MG63 (cell line): ENCODE data around the gene HNF1B. TPM values are rescaled to one million over a fixed set of nuclear protein-coding genes. Genes with fewer than 3 reads are reported as not detected.
A peak's percentile ranks its signal among the peaks of the same experiment; 100 is the strongest.
"Not testable (repeated sequence)": the region's sequence is repeated elsewhere in the genome, so short reads cannot be mapped to it uniquely, and the experiment has no call there.

Experiments used
- DNase-seq: peaks from one replicate; pipeline ENCODE4 v3.0.0-alpha.2; 2020
- H3K27me3 ChIP-seq: fragments of 250-450 bp; sonication (Bioruptor Pico); 2 replicates; pipeline ENCODE4 v1.5.1; 2020; ENCODE audit warnings: mild to moderate bottlenecking, moderate library complexity
- H3K36me3 ChIP-seq: fragments of 250-450 bp; sonication (Bioruptor Pico); 2 replicates; pipeline ENCODE4 v1.5.1; 2020; ENCODE audit warnings: mild to moderate bottlenecking, moderate library complexity
- H3K4me3 ChIP-seq: fragments of 250-450 bp; sonication (Bioruptor Pico); 2 replicates; pipeline ENCODE4 v1.5.1; 2020; ENCODE audit warnings: mild to moderate bottlenecking, moderate library complexity
- H3K9me3 ChIP-seq: fragments of 250-450 bp; sonication (Bioruptor Pico); 2 replicates; pipeline ENCODE4 v1.5.1; 2020; ENCODE audit warnings: mild to moderate bottlenecking, moderate library complexity
- total RNA-seq: library from RNA; depleted of rRNA; stranded (reverse); fragments of >200 nt; shearing (Covaris generic); gene quantifications from 2 replicates; pipeline ENCODE4 v1.2.3, GENCODE V29; 2014; ENCODE audit warnings: low replicate concordance

Gene HNF1B
- total RNA-seq, 1 experiment from 2014 or later, result not detected

GRCh38 chr17:37699285-37699973, 45.4 kb downstream of the HNF1B start:
- DNase-seq, result no peak
- Histone ChIP-seq H3K9me3 (no peaks in the 10 kb centered on the region), H3K36me3 (no peaks in the 10 kb centered on the region), H3K27me3 (no peaks in the 10 kb centered on the region), H3K4me3 (no peak overlapping the region)

DNA sequence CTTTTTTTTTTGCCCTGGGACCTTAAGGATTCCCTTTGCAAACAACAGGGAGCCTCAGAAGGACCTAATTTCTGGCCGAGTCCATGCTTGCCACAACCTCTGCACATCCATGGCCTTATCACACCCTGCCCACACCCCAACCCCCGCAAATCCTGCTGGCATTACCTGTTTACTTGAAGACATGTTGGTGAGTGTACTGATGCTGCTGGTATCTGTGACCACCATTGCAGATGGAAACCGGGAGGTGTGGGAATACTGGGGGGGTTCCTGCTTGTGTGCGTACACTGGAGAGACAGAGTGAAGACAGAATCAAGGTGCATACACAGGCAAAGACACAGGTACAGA, 46.0 kb downstream of the HNF1B start:
- Histone ChIP-seq H3K27me3 (no peaks in the 10 kb centered on the region), H3K4me3 (no peak overlapping the region), H3K9me3 (no peaks in the 10 kb centered on the region), H3K36me3 (no peaks in the 10 kb centered on the region)
- no peak for DNase-seq

DNA sequence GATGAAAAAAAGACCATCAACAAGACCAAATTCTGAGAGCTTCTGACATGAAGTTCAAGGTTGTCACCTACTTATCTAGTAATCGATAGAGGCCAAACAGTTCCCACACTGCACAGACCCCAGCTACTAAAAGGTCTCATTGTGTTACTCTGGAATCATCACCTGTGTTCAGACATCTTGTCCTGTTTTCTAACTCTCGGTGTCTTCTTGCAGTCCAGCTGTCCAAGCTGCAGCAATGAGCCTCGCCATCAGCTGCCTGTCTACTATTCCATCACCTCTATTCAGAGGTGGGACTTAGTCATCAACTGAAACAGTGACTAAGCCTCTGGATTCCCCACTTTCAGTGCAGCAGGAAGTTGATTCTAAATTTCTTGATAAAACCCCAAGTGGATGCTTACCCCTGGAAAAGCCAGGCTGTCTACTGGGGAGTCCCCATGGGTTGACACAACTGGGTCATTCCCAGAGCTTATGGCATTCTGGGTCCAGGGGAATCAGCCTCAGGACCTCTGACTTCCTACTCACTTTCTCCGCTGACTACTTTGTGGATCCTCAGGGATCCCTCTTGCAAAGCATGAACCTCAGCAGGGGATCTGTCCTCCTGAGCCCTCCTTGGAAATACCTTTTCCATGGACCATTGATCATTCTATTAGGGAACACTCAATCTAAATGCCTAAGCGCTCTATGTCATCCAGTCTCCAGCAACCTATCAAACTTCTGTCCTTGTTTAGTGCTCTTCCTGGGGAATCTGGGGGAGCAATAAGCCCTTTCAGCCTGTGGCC, 46.5 kb downstream of the HNF1B start:
- no peaks in the 10 kb centered on the region for H3K9me3 ChIP-seq
- H3K27me3 ChIP-seq, result no peaks in the 10 kb centered on the region
- peak; percentile 31 for DNase-seq
- no peak overlapping the region for H3K4me3 ChIP-seq
- H3K36me3 ChIP-seq, result no peaks in the 10 kb centered on the region

DNA sequence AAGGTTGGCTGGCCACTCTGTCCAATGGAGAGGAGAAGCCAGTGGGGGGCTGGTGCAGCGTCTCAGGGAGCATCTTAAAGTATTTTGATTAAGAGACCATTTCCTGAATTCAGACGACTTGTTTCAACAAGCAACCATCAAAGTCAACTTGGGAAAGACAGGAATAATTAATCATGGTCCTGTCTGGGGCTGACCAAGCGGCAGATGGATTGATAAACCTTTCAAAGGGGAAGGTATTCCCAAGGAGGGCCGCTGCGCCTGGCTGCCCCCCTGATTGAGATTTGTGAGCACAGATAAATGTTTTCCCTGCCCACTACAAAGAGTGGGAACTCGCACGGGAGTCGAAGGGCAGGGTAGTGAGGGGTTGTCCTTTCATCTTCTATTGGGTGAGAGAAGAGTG, 47.5 kb downstream of the HNF1B start:
- no peaks in the 10 kb centered on the region for H3K27me3 ChIP-seq
- DNase-seq, result no peak
- no peaks in the 10 kb centered on the region for H3K9me3 ChIP-seq
- no peaks in the 10 kb centered on the region for H3K36me3 ChIP-seq
- no peak overlapping the region for H3K4me3 ChIP-seq

- no peaks in the 10 kb centered on the region for H3K36me3 ChIP-seq
- no peak overlapping the region for H3K4me3 ChIP-seq
- no peaks in the 10 kb centered on the region for H3K27me3 ChIP-seq
- H3K9me3 ChIP-seq, result no peaks in the 10 kb centered on the region
- DNase-seq, result no peak
These were observed 48.5 kb downstream of the HNF1B start for GRCh38 chr17:37696366-37696765.

GRCh38 chr17:37695726-37696125, 49.1 kb downstream of the HNF1B start:
- DNase-seq, result no peak
- Histone ChIP-seq H3K9me3 (no peaks in the 10 kb centered on the region), H3K36me3 (no peaks in the 10 kb centered on the region), H3K27me3 (no peaks in the 10 kb centered on the region), H3K4me3 (no peak overlapping the region)

GRCh38 chr17:37694734-37695133, 50.1 kb downstream of the HNF1B start:
- Histone ChIP-seq H3K4me3 (no peak overlapping the region), H3K36me3 (no peaks in the 10 kb centered on the region), H3K27me3 (no peaks in the 10 kb centered on the region), H3K9me3 (no peaks in the 10 kb centered on the region)
- DNase-seq, result no peak

DNA sequence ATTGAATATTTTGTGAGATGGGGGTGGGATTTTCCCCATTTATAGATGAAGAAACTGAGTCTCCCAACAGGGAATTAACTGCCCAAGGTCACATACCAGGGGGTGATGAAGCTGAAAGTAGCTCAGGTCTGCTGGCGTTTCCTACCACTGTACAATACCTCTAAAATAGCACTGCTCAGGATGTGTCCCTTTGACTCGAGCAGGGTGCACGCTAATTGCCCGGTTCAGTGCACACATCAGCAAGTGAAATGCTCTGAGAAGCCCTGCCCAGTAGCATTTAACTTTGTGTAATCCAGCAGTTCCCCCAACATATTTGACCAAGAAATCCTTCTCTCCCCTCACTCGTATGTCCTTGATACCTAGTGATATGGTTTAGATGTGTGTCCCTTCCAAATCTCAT, 51.5 kb downstream of the HNF1B start:
- Histone ChIP-seq H3K27me3 (no peaks in the 10 kb centered on the region), H3K4me3 (no peak overlapping the region), H3K36me3 (no peaks in the 10 kb centered on the region), H3K9me3 (no peaks in the 10 kb centered on the region)
- no peak for DNase-seq

GRCh38 chr17:37691807-37692206, 53.1 kb downstream of the HNF1B start:
- Histone ChIP-seq H3K36me3 (no peaks in the 10 kb centered on the region), H3K27me3 (no peaks in the 10 kb centered on the region), H3K4me3 (no peak overlapping the region), H3K9me3 (no peaks in the 10 kb centered on the region)
- no peak for DNase-seq

- Histone ChIP-seq H3K27me3 (no peaks in the 10 kb centered on the region), H3K9me3 (no peaks in the 10 kb centered on the region), H3K4me3 (no peak overlapping the region), H3K36me3 (no peaks in the 10 kb centered on the region)
- DNase-seq, result no peak
These were observed 55.5 kb downstream of the HNF1B start for GRCh38 chr17:37689317-37689716.

GRCh38 chr17:37683454-37683984, 61.3 kb downstream of the HNF1B start:
- Histone ChIP-seq H3K9me3 (no peaks in the 10 kb centered on the region), H3K4me3 (no peak overlapping the region), H3K36me3 (no peaks in the 10 kb centered on the region), H3K27me3 (no peaks in the 10 kb centered on the region)
- no peak for DNase-seq

DNA sequence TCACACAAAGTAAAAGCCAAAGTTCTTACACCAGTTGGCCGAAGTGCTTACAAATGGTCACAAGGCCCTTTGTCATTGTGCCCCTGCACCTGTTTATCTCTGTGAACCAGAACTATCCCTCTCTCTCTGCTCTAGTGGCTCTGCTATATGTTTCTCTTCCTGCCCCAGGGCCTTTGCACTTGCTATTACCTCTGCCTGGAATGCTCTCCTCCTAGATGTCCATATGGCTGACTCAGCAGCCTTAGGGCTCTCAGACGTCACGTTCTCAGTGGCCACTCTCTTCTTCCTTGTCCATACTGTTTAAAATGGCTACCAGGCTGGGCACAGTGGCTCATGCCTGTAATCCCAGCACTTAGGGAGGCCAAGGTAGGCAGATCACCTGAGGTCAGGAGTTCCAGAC, 62.9 kb downstream of the HNF1B start:
- Histone ChIP-seq H3K4me3 (no peak overlapping the region), H3K9me3 (no peaks in the 10 kb centered on the region), H3K36me3 (no peaks in the 10 kb centered on the region), H3K27me3 (no peaks in the 10 kb centered on the region)
- DNase-seq, result no peak

DNA sequence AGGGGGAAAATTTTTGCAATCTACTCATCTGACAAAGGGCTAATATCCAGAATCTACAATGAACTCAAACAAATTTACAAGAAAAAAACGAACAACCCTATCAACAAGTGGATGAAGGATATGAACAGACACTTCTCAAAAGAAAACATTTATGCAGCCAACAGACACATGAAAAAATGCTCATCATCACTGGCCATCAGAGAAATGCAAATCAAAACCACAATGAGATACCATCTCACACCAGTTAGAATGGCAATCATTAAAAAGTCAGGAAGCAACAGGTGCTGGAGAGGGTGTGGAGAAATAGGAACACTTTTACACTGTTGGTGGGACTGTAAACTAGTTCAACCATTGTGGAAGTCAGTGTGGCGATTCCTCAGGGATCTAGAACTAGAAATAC, 64.9 kb downstream of the HNF1B start:
- DNase-seq, H3K9me3 ChIP-seq, H3K4me3 ChIP-seq, H3K27me3 ChIP-seq, H3K36me3 ChIP-seq: not testable (repeated sequence)

DNA sequence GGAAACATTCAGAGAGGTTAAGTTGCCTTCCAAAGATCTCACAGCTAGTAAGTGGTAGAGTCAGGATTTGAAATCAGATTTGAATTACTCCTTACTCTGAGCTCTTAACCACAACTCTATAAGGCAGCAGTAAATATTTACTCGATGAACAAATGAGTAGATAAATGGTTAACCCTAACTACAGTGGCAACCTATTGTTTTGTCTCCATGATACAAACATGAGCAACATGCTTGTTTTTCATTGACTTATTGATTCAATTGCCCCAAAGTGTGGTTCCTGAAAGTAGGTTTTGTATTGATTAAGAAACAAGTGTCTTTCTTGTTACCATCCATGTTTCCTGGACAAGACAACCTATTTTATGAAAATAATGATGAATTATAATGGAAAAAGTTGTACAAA, 66.8 kb downstream of the HNF1B start:
- H3K36me3 ChIP-seq, result no peaks in the 10 kb centered on the region
- no peaks in the 10 kb centered on the region for H3K27me3 ChIP-seq
- no peak overlapping the region for H3K4me3 ChIP-seq
- H3K9me3 ChIP-seq, result no peaks in the 10 kb centered on the region
- DNase-seq, result no peak

GRCh38 chr17:37677021-37677420, 67.8 kb downstream of the HNF1B start:
- no peaks in the 10 kb centered on the region for H3K36me3 ChIP-seq
- no peak for DNase-seq
- H3K4me3 ChIP-seq, result no peak overlapping the region
- H3K9me3 ChIP-seq, result no peaks in the 10 kb centered on the region
- H3K27me3 ChIP-seq, result no peaks in the 10 kb centered on the region

DNA sequence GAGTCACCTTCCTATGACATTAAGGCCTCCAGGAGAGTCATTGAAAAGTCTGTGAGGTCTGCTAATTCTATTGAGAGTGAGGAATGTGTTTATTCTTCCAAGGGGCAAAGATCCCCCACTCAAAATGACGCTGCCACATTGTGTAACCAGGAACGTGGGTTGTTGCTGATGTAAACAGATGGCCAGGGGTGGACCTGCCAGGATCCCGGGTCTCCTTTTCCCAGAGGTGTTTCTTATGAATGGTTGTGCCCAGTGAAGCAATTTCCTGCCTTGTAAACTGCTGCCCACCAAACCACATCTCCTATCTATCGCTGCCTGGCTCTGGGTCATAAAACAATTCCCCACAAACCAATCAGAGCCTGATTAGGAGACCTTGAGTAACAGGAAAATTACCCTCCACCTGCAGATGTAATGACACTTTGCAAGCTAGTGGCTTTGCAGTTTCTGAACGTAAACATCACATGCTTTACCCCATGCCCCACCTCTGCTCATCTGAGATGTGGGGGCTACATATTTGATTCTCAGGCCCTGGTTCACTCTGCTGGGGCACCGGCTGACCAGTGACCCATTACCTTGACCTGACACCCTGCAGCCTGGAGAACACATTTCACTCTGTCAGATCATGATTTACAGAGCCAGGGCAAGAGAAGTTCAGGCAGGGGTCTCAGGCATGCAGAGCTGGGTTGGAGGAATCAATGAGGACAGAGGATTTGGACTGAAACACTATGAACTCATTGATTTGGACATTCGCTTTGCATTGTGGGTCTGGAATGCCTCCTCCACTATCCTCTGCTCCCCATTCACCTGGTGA, 68.5 kb downstream of the HNF1B start:
- Histone ChIP-seq H3K9me3 (no peaks in the 10 kb centered on the region), H3K27me3 (no peaks in the 10 kb centered on the region), H3K36me3 (no peaks in the 10 kb centered on the region), H3K4me3 (no peak overlapping the region)
- no peak for DNase-seq

DNA sequence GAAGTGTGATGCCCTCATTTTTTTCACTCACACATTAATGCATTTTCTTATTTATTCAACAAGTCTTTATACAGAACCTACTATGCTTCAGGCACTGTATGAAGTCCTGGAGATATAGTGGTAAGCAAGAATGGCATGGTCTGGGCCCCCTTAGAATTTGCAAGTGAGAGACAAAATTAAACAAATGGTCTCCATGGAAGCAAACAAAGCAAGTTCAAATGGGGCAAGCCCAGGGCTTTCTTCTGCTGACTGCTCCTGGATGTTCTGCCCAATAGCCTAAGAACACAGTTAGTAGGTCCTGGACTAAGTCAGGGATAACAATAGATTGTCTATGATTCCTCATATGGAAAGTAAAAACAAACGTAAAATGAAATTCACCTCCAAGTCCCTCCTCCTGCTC, 70.3 kb downstream of the HNF1B start:
- Histone ChIP-seq H3K4me3 (no peak overlapping the region), H3K9me3 (no peaks in the 10 kb centered on the region), H3K36me3 (no peaks in the 10 kb centered on the region), H3K27me3 (no peaks in the 10 kb centered on the region)
- DNase-seq, result no peak
